Measurements from ENCODE around the gene SCO2.
"Not testable (repeated sequence)": the region's sequence is repeated elsewhere in the genome, so short reads cannot be mapped to it uniquely, and the experiment has no call there.

The SCO2 gene

DNA sequence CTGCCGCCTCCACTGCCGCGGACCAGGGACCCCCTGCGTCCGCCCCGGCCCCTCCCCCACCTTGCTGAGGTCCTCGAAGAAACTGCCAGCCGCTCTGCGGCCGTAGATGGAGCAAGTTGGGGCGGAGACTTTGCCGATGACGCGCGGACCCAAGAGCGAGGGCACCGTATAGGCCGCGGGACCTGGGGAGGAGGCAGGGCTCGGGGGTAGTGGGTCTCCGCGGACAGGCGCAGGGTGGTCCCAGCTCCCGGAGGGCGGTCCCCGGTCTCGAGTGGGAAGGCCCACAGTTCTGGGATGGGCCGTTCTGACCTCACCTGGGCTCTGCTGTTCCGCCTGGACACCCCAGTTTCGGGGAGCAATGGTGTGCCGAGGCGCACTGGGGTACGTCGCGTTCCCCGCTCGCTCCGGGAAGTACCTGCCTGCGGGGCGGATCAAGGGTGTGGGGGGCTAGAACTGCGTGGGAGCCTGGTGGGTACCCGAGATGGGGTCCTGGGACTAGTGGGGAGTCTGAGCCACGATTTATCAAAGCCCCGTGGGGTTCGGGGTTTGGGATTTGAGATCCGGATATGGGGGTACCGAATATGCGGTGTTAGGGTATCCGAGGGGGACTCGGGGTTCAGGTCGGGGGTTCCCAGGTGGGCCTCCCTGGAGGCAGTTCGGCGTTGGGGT lies 5.6 kb upstream of the SCO2 start:
- DNase-seq = peak; percentile 75

DNA sequence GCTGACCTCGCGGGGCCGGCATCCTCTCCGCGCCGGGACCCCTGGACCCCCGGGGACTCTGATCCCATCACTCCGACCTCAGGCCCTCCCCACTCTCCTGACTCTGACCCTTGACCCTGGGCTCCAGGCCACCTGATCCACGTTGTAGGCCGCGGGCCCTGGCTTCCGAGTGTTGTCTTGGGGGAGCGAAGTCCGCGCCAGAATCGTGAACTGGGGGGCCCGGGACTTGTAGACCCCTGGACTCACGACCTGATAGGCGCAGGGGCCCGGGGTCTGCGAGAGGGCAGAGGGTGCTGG lies 5.1 kb upstream of the SCO2 start:
- no peak for DNase-seq

DNA sequence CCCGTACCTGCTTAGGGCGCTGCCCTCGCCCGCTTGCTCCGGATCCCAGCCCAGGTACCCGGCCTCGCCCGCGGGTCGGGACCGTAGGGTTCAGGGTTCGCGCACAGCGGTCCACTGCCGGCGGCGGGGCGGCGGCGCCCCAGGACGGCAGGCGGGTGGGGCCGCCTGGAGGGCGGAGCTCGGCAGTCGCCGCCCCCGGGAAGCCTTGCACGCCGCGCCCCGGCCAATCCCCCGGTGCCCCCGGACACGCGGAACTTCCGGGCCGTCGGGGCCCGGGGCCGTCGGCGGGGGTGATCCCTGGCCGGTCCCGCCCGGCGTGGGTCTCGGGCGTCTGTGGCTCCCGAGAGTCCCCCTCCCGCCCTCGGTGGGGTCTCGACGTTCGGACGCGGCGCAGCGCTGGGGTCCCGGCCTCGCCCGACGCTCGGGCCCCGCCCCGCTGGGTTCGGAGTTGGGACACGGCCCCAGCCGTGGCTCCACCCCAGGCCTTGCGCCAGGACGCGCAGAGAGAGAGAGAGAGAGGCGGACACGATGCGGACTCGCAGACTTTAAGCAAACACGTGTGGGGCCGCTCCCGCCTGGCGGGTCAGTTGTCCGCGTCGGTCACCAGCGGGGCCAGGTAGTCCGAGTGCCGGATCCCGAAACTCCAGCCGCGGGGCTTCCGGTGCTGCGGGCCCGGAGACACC lies 4.6 kb upstream of the SCO2 start, which contains the start of gene TYMP:
TSS of gene TYMP (minus strand) at position 116 of the 683 bp plus-strand sequence. CDS start 303 bp downstream, outside the sequence.
- peak; percentile 69 for DNase-seq

DNA sequence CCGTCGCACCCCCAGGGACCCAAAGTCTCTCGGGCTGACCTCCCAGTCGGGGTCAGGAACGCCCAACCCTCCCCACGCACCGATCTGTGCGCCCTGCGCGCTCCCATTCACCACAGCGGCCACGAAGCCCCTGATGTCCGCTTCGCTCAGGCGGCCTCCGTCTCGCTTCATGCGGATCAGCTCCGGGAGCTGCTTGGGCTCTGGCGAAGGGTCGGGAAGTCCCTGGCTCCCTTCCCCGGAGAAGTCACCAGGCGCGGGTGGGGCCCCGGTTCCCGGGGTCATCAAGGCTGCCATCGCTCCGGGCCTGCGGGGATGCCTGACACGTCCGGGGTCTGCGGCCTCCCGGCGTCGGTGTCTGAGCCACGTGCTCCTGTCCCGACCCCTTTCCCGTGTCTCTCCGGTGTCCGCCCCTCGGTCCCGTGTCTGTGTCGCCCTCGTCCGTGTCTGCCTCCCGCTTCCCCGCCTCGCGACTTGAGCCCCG lies 4.1 kb upstream of the SCO2 start:
- DNase-seq = no peak

DNA sequence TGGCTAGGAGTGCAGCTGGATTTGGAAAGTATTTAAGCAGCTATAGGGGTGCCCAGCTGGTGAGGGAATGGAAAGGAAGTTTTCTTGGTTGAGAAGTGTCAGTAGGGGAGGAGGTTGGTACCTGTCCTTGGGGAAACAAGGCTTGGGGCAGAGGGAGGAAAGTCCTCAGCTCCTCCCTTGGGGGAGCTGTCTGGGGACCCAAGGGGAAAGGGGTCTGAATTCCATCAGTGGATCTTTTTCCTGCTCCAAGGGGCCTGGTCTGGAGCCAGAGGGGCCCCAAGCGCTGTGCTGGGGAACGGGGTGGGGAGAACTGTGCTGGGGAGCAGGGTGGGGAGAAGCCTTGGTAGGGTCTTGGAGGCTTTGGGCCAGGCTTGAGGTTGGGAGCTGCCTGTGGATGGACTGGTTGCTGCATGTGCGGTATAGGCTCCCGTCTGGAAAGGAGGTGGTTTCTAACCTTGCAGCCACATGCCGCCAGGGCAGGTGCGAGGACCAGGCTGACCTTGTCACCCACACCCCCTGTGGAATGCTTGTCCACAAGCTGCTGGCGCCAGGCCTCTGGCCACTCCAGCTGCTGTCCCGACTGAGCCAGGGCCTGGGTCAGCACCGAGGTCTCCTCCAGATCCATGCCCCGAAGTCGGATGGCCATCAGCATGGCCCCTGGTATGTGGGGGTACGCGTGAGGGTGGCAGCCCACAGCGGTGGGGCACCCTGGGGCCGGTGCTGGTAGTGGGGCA lies 3.5 kb upstream of the SCO2 start:
- peak; percentile 35 for DNase-seq

DNA sequence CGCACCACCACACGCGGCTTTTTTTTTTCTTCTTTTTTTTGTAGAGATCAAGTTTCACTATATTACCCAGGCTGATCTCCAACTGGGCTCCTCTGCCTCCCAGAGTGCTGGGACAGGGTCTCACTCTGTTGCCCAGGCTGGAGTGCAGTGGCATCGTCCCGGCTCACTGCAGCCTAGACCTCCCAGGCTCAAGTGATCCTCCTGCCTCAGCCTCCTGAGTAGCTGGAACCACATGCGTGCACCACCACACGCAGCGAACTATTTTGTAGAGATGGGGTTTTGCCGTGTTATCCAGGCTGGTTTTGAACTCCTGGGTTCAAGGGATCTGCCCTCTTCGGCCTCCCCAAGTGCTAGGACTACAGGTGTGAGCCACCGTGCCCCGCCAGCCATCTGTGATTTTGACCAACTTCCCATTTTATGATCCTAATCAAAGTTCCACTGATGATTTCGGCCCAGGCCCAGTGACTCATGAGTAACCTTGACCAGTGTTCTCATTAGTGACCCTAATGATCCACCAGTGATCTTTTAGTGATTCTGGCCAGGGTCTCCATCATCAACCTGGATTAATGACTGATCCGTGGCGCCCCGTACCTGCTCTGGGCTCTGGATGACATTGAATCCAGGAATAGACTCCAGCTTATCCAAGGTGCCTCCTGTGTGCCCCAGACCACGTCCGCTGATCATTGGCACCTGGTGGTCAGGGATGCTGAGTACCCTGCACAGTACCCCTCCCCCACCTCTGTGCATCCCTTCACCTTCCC lies 2.7 kb upstream of the SCO2 start:
- no peak for DNase-seq

DNA sequence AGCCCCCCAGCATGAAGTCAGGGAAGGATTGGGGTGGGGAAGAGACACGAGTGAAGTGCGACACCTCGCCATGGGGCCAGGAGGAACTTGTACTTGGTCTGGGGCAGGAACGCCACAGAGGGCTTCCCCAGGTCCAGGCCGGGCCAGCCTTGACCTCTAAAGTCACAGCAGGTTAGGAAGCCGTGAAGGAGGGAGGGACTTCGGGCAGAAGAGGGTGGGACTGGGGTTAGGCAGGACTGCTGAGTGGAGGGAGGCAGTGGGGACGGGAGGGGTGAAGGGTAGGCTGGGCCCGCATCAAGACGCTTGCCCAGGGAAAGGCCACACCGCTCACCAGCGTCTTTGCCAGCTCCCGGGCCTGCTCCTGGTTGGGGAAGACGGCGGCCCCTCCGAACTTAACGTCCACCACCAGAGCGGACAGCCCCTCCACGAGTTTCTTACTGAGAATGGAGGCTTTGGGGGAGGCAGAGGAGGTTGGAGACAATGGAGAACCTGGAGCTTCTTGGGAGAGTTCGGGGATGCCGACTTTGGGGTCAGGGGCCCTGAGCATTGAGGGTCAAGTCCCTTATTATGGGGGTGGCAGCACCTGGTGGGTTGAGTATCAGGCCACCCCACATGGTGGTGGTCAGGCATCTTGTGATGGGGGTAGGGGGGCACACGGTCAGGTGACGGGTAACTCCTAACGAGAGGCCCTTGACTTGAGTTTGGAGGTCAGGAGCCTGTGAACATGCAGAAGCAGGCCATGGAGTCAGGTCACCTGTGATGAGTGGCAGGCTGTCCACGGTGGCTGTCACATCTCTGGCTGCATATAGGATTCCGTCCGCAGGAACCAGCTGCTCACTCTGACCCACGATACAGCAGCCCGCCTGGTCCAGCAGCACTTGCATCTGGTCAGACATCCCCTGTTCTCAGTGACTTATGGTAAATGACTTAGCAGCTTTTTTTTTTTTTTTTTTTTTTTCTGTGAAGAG lies 1.7 kb upstream of the SCO2 start:
- DNase-seq = no peak

DNA sequence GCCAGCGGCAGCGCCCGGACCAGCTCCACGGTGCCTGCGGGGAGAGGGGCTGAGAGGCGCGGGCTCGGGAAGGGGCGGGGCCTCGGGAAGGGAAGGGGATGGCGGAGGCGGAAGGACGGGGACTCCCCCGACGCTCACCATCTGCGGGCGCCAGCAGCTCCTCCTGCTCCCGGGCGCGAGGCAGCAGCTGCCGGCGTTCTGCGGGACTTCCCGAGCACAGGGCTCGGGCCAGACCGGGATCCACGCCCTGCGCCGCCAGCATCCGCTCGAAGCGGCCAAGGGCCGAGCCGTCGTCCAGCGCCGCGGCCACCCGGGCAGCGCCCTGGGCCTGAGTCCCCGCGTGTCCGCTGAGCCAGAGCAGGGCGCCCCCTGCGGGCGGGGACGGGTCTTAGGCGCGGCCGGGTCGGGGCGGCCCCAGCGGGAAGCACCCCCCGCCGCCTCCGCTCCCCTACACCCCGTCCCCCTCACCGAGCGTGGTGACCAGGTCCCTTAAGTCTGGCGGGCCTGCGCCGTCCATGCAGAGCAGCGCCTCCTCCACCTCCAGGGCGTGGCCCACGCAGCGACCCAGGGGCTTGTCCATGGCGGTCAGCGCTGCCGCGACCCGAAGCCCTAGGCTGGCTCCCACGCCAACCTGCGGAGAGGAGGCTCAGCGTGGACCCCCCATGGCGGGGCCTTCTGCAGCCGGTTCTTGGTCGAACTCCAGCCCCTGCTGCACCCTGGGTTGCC lies 873 bp upstream of the SCO2 start:
- DNase-seq = peak; percentile 89

DNA sequence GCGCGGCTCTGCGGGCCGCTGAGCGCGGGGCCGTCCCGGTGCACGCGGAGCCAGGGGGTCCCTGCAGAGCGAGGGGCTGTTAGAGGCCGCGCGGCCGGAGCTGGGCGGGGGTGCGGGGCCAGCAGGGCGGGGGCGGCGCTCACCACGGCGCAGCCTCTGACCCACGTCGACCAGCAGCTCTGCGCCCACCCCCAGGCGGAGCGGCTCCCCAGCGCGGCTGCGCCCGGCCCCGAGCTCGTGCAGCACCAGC lies 385 bp upstream of the SCO2 start:
- no peak for DNase-seq

DNA sequence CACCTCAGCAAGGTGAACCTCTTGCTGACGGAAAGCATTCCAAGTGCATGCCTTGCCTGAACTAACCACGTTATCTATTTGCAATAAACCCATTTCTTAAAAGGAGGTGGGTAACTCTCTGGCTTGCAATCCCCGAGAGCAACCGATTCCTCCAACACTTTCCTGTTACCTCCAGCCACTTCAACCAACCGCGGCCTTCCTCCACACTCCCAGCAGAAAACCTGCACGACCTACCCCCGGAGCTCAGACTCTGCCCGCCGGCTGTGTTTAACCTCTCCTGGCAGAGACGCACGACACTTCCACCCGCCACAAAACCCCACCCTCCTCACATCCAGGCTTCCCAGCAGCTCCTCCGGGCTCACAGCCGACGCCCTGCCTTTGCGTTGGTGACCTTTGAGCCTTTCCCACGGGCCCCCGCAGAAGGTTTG lies 708 bp downstream of the SCO2 start:
- peak; percentile 75 for DNase-seq

DNA sequence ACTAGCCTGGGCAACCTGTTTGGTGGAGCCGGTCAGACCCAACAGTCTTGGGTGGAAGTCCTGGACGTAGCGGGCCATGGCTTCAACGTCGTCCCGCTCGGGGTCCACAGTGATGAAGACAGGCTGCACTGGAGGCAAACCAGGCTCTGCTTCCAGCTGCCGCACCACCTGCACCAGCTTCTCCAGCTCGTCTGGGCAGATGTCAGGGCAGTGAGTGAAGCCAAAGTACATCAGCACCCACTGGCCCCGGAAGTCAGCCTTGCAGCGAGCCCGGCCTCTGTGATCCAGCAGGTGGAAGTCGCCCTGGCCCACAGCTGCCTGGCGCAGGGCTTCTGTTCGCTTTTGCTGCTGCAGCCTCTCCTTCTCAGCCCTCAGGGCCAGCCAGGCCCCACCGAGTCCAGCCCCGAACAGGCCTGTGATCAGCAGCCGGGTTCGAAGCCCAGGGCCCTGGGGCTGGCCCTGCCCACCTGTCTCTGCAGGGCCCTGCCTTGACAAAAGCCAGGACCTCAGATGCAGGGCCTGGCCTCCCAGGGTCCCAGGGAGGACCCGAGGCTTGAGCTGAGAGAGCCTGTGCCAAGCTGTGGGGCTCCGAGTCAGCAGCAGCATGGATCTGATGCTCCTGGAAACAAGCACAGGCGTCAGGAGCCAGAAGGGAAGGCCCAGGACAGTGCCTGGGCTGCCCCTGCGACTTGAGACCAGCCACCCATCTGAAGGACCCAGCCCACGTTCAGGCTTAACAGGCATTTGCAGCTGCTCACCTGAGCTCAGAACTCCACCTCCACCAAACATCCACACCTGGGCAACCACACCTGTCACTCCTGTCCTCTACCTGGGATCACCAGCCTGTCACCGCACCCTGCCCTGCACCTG lies 1.4 kb downstream of the SCO2 start:
- no peak for DNase-seq

DNA sequence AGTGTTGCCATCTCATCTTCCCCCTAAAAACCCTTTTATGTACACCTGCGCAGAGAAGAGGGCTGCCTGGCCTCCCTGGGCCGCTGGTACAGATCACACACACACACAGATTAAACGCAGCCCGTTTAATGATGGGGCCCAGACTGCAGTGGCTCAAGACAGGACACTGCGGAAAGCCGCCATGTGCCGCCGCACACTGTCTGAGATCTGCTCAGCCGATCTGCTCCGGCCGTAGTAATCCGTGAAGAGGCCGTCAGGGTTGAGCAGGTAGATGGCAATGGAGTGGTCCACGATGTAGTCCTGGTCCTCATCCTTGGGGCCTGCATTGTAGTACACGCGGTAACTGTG lies 2.0 kb downstream of the SCO2 start:
- DNase-seq = no peak

DNA sequence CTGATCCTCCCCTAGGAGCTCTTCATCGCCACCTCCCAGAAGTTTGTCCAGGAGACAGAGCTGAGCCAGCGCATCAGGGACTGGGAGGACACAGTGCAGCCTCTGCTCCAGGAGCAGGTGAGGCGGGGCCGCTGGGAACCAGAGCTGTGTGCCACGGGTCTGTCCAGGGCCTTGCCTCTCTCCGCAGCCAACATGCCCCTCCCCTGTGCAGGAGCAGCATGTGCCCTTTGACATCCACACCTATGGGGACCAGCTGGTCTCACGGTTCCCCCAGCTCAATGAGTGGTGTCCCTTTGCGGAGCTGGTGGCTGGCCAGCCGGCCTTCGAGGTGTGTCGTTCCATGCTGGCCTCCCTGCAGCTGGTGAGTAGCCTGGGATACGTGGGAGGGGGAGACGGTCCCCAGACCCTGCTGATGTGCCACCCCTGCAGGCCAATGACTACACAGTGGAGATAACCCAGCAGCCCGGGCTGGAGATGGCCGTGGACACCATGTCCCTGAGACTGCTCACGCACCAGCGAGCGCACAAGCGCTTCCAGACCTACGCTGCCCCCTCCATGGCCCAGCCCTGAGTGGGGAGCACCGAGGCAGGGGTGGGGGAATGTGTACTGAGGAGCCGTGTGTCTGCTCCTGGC lies 2.5 kb downstream of the SCO2 start:
- DNase-seq = no peak

DNA sequence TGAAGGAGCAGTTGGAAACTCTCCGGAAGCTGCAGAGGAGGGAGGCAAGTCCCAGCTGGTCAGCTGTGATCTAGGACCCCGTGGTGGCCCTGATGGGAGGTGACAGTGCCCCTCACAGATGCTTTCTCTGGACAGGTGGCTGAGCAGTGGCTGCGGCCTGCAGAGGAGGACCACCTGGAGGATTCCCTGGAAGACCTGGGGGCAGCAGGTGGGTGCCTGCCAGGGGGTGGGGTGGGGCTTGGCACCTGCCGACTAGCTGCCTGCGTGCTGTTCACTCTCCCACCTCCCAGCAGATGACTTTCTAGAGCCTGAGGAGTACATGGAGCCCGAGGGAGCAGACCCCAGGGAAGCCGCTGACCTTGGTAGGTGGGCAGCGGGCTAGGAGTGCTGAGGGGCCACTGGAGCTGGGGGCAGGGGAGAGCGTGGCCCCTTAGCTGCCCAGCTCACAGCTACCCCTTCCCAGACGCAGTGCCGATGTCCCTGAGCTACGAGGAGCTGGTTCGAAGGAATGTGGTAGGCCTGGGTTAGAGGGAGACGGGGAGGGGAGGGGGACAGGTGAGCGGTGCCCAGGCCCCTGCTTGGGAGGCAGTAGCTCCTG lies 3.1 kb downstream of the SCO2 start:
- no peak for DNase-seq

DNA sequence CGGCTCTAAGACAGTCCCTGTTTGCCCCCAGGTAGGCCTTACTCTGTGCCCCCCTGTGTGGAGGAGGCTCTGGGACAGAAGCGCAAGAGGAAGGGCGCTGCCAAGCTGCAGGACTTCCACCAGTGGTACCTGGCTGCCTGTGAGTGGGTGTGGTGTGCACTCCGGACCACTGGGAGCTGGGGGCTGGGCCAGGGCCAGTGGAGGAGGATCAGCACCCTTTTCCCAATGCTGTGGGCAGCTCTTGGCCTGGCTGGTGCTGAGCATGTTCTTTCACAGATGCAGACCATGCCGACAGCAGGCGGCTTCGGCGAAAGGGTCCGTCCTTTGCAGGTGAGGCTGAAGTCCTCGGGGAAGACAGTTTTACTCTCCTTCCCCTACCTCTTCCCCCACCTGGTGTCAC lies 3.7 kb downstream of the SCO2 start:
- DNase-seq = no peak

DNA sequence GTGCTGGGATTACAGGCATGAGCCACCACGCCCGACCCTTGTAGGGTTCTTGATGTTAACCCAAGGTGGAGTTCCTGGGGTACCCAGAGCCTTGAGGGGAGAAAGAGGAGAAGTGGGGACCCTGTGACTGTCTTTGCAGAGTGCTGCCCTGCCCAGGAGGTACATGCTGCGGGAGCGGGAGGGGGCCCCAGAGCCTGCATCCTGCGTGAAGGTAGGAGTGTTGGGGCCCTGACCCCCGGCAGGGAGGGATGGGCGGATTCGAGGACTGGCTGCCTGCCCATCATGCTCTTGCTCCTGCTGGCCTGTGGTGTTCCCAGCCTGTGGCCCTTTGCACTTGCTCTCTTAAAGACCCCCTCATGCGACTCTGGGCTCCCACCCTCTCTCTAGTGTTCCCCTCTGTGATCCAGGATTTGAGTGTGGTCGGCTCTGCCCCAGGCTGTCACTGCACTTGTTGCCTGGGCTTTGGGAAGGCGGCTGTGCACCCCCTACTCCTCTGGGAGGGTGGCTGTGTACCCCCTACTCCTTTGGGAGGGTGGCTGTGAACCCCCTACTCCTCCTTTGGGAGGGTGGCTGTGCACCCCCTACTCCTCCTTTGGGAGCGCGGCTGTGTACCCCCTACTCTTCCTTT lies 4.5 kb downstream of the SCO2 start:
- no peak for DNase-seq

DNA sequence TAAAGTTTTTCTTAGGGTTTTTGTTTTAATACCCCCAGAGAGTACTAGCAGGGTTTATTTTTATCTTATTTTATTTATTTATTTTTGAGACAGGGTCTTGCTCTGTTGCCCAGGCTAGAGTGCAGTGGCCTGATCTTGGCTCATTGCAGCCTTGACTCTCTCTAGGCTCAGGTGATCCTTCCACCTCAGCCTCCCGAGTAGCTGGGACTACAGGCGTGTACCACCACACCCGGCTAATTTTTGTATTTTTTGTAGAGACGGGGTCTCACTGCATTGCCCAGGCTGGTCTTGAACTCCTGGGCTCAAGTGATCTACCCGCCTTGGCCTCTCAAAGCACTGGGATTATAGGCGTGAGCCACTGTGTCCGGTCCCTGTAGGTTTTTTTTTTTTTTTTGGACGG lies 5.2 kb downstream of the SCO2 start:
- DNase-seq = not testable (repeated sequence)

DNA sequence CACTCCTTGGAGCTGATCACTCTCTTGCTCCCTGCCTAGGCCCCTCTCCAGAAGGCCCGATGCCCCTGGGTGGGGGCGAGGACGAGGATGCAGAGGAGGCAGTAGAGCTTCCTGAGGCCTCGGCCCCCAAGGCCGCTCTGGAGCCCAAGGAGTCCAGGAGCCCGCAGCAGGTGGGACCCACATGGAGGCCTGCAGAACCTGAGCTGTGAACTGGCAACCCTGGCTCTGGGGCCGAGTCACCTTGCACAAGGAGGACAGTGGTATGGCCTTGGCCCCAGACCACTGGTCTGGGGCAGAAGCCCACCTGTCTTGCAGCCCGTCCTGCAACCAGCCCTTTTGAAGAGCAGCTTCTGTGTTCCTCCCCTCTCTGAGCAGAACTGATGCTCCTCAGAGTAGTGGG lies 6.2 kb downstream of the SCO2 start:
- no peak for DNase-seq

DNA sequence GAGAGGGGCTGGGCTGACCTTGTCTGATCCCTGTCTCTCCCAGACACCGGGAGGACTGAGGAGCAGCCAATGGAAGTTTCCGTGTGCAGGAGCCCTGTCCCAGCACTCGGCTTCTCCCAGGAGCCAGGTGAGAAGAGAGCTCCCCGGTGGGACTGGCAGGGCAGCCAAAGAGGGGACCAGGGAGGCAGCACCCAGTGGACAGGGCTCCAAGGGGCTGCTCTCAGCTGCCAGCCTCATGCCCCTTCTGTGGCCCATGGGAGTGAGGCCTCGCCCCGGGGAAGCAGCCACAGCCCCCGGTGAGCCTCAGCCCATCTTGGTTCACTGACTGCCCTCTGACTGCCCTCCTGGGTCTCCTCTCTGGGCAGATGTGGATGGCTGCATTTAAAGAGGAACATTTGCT lies 6.8 kb downstream of the SCO2 start:
- no peak for DNase-seq

All from NCI-H69 (cell line).